ENCODE measurements around the gene ACO1.

The ACO1 gene

DNA sequence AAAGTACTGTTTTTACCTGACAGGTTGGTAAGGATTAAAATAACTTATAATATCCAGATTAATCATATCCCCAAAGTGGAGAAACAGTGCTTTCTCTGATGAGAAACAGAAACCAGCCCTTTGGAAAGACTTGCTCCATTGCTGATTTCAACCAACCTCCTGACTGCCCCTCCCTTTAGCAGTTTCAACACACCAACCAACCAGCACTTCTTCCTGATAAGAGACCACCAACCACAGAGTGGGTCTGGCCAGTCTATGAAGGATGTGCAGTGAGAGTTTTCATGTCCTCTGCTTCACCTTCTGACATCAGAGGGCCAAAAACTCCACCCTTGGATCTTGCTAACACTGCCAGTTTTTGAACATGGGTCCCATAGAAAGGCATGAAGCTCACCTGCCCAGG is 113.5 kb downstream of the ACO1 start:
- no peak for DNase-seq (ENCODE audit: low read depth)

DNA sequence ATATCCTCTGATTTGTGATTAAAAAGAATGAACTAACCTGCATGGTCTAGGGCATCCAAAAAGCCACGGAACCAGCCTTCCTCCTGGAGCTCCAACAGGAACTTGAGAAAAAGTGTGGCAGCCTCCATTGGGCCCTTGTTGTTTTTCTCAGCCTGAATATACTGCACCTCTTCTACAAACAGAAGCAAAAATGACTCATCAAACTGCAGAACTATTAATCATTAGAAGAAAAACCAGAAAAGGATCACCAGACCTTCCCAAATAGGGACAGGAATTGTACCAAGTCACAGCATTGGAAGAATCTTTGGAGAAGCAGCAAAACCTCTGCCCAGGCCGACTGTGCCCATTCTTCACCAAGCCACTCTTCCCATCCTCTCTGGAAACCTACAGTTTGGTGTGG is 116.3 kb downstream of the ACO1 start:
- no peak for DNase-seq (ENCODE audit: low read depth)

DNA sequence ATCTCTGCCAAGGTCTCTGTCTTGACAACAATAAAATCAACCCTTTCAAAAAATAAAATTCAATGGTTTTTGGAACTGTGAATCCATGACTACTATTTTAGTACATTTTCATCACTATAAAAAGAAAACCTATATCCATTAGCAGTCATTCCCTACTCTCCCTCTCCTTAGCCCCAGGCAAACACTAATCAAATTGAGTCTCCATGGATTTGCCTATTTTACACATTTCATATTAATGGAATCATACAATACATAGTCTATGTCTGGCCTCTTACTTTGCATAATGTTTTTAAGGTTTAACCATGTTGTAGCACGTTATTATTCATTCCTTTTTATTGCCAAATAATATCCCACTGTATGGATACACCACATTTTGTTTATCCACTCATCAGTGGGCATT is 117.4 kb downstream of the ACO1 start:
- DNase-seq (ENCODE audit: low read depth), result no peak

DNA sequence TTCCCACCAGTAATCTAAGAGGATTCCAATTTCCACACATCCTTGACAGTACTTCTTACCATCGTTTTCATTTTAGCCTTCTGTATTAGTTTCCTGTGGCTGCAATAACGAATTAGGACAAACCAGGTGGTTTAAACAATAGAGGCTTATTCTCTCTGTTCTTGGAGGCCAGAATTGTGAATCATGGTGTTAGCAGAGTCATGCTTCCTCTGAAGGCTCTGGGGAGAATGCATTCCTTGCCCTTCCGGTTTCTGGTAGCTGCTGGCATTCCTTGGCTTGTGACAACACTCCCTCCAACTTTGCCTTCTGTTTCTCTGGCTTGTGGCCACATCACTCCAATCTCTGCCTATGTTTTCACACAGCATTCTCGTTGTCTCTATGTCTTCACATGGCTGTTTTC is 118.0 kb downstream of the ACO1 start:
- DNase-seq (ENCODE audit: low read depth), result no peak

DNA sequence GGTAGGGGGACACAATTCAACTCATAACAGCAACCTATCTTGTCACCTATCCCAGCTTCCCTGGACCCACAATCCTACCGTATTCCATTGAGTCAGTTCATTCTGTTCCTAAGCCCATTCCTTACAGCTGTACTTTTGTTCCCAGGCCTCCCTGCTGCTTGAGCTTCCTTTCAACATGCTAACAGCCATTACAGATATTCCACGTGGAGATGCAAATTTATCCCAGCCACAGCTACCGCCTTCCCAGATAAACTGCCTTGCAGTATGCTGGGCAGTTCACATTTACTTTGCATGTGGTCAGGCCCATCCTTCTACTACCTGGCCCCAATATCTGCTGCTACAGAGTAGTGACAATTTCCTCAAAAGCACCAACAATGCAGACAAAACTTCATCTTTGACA is 118.6 kb downstream of the ACO1 start:
- no peak for DNase-seq (ENCODE audit: low read depth)
